Duodenal mucosa (tissue), 2 donors: ENCODE results near the gene DOHH.

Source experiments
- H3K27ac ChIP-seq: one replicate; pipeline ENCODE4 v1.7.0; 2013; ENCODE audit warnings: low read depth, low read length
- H3K27me3 ChIP-seq, 2 donors: one replicate each; pipeline ENCODE4 v1.7.0; 2013; ENCODE audit warnings: low read length in 2 of 2, control low read depth in 1 of 2; ENCODE audit not compliant: insufficient read depth in 2 of 2, control insufficient read depth in 1 of 2
- H3K36me3 ChIP-seq, 2 donors: one replicate each; pipeline ENCODE4 v1.7.0; 2013; ENCODE audit warnings: low read length in 2 of 2, control low read depth in 1 of 2; ENCODE audit not compliant: insufficient read depth in 2 of 2, control insufficient read depth in 1 of 2
- H3K4me1 ChIP-seq, 2 donors: one replicate each; pipeline ENCODE4 v1.7.0; 2013; ENCODE audit warnings: low read length in 2 of 2, control low read depth in 1 of 2; ENCODE audit not compliant: insufficient read depth in 2 of 2, control insufficient read depth in 1 of 2
- H3K4me3 ChIP-seq, 2 donors: one replicate each; pipeline ENCODE4 v1.7.0; 2013; ENCODE audit warnings: low read length in 2 of 2, low read depth in 1 of 2
- H3K9ac ChIP-seq, 2 donors: one replicate each; pipeline ENCODE4 v1.7.0; 2013; ENCODE audit warnings: low read length in 2 of 2, low read depth in 1 of 2
- H3K9me3 ChIP-seq, 2 donors: one replicate each; pipeline ENCODE4 v1.7.0; 2013; ENCODE audit warnings: low read length in 2 of 2, control low read depth in 1 of 2; ENCODE audit not compliant: control insufficient read depth in 1 of 2

Gene DOHH

DNA sequence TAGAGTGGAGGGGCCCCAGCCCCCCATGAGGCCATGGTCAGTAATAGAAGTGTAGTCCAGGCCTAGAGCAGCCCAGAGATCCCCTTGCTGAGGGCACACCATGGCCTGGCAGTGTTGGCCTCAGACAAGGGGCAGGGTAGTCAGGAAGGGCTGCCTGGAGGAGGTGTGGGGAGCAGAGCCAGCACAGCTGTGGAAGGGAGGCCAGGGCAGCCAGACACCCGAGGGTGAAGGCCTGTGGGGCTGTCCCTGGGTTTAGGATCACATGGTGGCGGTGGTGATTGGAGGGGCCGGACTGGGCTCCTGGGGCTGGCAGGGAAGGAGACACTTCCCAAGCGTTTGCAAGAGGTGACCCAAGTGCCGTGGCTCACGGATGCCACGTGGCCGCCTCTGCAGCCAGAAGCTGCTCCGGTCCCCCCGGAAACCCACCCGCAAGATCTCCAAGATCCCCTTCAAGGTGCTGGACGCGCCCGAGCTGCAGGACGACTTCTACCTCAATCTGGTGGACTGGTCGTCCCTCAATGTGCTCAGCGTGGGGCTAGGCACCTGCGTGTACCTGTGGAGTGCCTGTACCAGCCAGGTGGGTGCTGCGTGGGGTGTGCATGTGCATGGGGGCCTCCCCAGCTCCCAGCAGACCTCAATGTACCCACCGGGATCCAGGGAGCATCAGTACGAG lies 26.9 kb upstream of the DOHH start:
- H3K9ac ChIP-seq, result no peak overlapping the region
- H3K9me3 ChIP-seq, result no peaks in the 10 kb centered on the region
- H3K36me3 ChIP-seq, result peaks cover 30 to 81% of the 10 kb centered on the region in 2 donors
- no peaks in the 10 kb centered on the region for H3K27me3 ChIP-seq
- H3K4me3 ChIP-seq, result no peak overlapping the region
- no peak overlapping the region for H3K27ac ChIP-seq
- H3K4me1 ChIP-seq, result no peaks in the 10 kb centered on the region

DNA sequence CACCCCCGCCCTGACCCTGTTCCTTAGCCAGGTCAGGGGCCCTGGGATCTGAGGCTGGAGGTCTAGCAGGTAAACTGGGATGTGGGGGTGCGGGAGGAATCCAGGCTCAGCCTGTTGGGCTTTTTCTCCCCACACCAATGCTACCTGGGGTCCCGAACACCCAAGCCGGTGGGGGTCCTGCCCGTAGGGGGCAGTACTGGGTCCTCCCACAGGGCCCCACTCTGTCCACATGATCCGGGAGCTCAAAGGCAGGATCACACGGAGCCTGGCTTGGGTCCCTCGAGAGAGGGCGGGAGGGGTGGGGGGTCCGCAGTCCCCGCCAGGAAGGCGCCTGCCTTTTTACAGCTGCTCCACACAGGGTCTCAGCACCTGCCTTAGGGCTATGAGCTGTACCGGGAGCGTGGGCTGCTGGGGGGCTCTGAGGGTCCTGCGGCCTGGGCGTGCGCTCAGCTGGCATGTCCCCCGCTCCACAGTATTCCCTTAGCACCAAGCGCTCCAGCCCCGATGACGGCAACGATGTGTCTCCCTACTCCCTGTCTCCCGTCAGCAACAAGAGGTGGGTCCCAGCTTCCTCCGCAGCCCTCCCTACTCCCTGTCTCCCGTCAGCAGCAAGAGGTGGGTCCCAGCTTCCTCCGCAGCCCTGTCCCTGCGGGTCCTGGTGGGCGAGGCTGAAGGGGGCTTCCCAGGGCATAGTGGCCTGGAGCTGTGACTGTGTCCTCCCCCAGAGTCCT lies 26.2 kb upstream of the DOHH start:
- H3K27ac ChIP-seq, result no peak overlapping the region
- H3K36me3 ChIP-seq, result peaks cover 29 to 77% of the 10 kb centered on the region in 2 donors
- H3K9me3 ChIP-seq, result no peaks in the 10 kb centered on the region
- H3K9ac ChIP-seq, result no peak overlapping the region
- H3K4me1 ChIP-seq, result no peaks in the 10 kb centered on the region
- H3K4me3 ChIP-seq, result no peak overlapping the region
- H3K27me3 ChIP-seq, result no peaks in the 10 kb centered on the region

DNA sequence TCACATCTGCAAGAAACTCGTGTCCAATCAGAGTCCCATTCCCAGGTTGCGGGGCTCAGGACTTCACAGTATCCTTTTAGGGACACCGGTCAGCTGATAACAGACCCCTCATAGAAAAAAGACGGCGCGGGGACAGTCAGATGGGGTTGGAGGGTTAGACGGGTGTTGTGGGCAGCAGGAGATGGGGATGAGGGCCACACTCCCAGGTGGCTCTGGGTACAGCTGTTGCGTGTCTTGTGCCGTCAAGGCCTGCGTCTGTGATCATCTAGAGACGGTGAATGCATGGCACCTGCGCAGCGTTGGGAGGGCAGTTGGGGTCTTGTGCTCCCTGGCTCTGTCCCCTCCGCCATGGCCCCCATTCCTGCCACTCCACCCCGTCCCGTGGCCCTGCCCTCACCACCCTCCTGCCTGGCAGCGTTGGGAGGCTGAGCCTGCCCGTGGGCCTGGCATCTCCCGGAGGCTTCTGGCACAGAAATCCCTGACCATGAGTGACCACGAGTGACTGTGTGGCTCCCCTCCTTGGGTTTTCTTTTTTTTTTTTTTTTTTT lies 24.5 kb upstream of the DOHH start:
- peaks cover 26 to 61% of the 10 kb centered on the region in 2 donors for H3K36me3 ChIP-seq
- H3K9me3 ChIP-seq, result no peaks in the 10 kb centered on the region
- H3K27me3 ChIP-seq, result no peaks in the 10 kb centered on the region
- no peak overlapping the region for H3K9ac ChIP-seq
- peaks cover 12 to 13% of the 10 kb centered on the region in 2 donors for H3K4me1 ChIP-seq
- no peak overlapping the region for H3K4me3 ChIP-seq
- H3K27ac ChIP-seq, result no peak overlapping the region

DNA sequence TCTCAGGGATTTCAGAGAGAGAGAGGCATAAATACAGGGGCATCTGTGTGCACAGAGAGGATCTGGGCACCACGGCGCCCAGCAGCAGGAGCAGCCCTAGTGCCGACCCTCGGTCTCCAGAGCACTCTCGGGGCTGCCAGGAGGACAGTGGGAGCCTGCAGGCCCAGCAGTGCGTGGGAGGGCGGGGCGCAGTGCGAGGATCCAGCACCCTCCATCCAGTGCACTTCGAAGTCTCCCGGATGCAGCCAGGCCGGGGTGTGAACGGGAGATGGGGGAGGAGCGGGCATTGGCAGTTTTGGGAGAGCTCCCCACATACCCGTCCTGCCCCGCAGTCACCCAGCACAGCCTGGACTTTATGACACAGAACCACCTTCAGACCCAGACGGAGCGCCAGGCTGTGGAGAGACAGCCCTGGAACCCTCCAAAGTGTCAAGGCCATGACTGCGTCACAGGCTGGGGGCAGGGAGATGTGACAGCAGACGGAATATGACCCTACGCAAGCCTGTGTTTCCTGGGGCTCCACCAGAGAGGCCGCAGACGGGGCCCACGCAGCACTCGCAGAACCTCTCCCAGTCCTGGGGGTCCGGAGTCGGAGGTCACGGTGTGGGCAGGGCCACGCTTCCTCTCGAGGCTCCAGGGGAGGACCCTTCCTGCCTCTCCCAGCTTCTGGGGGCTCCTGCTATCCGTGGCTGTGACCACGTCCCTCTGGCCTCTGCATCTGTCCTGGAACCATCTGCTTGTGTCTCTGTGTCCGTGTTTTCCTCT lies 23.8 kb upstream of the DOHH start:
- H3K9me3 ChIP-seq, result no peaks in the 10 kb centered on the region

DNA sequence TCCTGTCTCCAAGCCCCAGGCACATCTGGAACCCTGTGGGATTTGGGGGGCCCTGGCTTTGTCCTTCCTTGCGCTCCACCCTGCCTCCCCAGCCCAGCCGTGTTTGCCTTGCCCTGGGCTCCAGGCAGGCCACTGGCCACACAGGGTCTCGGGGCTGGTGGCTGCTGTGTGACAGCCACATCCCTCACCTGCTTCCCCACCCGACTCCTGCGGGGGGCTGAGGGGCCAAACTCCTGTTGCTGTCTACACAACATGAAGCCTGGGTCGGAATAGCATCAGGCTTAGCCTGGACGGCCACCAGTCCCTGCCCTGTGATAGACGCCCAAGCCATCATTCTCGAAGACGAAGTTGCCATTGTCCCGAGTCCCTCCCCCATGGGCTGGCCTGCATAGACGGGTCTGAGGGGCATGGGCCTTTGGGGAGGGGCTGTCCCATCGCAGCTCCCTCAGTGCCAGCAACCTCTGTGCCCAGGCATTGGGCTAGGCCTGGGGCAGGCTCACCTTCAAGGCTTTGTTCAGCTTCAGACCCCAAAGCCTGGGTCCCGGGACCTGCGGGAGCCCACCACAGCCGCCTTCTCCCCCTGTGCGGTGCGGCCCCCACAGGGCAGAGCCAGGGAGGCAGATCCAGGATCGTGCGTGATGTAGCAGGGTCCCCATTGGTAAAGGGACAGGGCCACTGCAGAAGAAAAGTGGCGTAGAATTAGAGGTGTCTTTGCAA lies 23.0 kb upstream of the DOHH start:
- H3K27me3 ChIP-seq, result no peaks in the 10 kb centered on the region
- H3K9ac ChIP-seq, result no peak overlapping the region
- peaks cover 17 to 18% of the 10 kb centered on the region in 2 donors for H3K4me1 ChIP-seq
- no peak overlapping the region for H3K27ac ChIP-seq
- H3K36me3 ChIP-seq, result peaks cover 33 to 68% of the 10 kb centered on the region in 2 donors
- no peak overlapping the region for H3K4me3 ChIP-seq
- no peaks in the 10 kb centered on the region for H3K9me3 ChIP-seq

More for the DNA sequence above, 23.8 kb upstream of the DOHH start:
- Histone ChIP-seq H3K36me3 (peaks cover 33 to 65% of the 10 kb centered on the region in 2 donors), H3K27ac (no peak overlapping the region), H3K27me3 (no peaks in the 10 kb centered on the region), H3K4me1 (peaks cover 17 to 18% of the 10 kb centered on the region in 2 donors), H3K4me3 (no peak overlapping the region), H3K9ac (no peak overlapping the region)

DNA sequence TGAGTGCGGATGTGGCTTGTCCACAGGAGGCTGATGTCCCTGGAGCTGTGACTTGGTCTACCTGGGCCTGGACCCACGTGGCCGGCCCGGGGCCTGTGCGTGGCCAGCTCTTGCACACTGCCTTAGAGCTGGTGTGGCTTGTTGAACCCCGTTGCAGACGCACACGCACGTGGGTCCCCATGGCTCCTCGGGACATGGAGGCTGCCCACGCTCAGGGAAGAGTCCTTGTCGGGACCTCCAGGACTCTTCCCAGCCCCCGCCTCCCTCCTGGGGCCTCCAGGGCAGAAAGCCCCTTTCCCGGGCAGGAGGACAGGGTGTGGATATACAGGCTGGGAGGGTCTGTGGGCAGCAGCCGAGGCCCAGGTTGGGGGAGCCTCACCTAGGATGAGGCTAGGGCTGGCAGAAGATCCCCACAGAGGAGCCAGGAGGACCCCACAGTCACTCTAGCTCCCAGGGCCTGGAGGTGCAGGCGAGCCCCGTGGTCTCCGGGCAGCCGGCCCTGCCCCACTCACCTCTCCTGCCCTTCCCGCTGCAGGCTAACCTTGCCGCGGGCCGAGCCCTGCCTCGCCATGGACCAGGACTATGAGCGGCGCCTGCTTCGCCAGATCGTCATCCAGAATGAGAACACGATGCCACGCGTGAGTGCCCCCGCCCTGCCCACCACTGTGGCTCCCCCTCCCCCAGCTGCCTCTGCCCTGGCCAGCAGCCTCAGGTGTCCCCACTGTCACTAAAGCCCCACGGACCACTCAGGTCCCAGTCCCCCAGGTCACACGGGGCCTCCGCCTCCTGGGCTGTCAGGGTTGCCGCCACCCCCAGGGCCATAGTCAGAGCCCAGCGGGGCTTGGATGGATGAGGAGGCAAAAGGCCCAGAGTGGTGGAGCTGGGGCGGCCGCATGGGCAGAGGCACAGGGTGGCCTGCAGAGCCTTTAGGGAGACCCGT lies 22.2 kb upstream of the DOHH start:
- Histone ChIP-seq H3K9ac (no peak overlapping the region), H3K27ac (no peak overlapping the region), H3K9me3 (no peaks in the 10 kb centered on the region), H3K4me1 (peaks cover 17 to 18% of the 10 kb centered on the region in 2 donors), H3K4me3 (no peak overlapping the region), H3K27me3 (no peaks in the 10 kb centered on the region), H3K36me3 (peaks cover 30 to 59% of the 10 kb centered on the region in 2 donors)

DNA sequence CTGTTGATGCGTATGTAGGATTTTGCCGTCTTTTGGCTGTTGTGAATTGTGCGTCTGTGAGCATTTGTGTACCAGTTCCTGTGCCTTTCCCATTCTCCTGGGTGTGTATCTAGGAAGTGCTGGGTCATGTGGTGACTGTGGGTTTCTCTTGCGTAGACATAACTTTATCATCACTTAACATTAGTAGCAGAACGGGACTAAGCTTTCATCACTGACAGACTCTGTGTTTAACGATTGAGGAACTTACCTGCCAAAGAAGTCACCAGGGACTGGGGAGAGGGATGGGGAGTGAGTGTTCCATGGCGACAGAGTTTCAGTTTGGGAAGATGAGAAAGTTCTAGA lies 20.6 kb upstream of the DOHH start:
- H3K4me3 ChIP-seq, result peak overlapping the region in 1 of 2 donors; percentile 10
- H3K9me3 ChIP-seq, result no peaks in the 10 kb centered on the region
- H3K4me1 ChIP-seq, result peaks cover 24% of the 10 kb centered on the region in 2 donors
- H3K27me3 ChIP-seq, result no peaks in the 10 kb centered on the region
- H3K9ac ChIP-seq, result peak overlapping the region in 1 of 2 donors; percentile 61
- H3K27ac ChIP-seq, result no peak overlapping the region
- H3K36me3 ChIP-seq, result peaks cover 20 to 44% of the 10 kb centered on the region in 2 donors

DNA sequence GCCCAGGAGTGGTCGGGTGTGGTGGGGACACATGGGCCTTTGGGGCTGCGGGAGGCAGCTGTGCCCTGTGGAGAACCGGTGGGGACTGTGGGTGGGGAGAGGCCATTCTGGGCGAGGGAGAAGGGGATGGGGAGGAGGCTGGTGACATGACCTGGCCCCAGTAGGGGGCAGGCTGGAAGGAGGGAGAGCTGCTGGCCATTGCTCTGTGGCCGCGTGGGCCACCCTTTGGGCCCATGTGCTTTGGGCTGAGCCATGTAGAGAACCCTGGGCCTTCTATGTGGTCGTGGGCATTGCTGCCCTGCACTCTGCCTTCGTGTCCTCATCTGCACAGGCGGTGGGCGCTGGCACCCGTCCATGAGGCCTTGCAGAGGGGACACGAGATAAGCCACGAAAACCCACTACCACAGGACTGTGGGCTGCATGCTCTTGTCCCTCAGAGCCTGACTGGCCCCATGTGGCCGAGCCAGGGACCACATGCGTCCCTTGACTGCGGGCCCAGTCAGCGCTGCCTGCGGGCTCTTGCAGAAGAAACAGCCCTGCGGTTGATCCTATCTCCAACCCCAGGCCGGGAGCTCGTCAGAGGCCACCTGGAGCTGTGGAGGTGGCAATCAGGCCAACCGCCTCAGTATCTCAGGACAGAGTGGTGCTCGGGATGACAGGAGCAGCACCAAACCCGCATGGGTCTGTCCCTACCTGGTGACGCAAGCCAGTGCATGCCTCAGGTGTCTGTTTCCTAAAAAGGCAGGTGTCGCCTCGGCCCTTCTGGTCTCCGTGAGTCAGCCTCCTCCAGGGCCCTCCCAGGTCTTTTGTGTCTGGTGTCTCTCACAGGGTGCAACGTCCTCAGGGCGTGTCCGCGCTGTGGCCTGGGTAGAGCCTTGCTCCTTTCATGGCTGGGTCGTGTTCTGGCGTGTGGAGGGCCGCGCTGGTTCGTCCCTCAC lies 20.0 kb upstream of the DOHH start:
- Histone ChIP-seq H3K27me3 (no peaks in the 10 kb centered on the region), H3K9me3 (no peaks in the 10 kb centered on the region), H3K4me3 (peak overlapping the region in 1 of 2 donors; percentile 10), H3K9ac (peak overlapping the region; percentile 22 to 61), H3K36me3 (peaks cover 20 to 39% of the 10 kb centered on the region in 2 donors), H3K27ac (peak overlapping the region; percentile 13), H3K4me1 (peaks cover 24% of the 10 kb centered on the region in 2 donors)
